ENCODE data around the gene MTX1. TPM values are rescaled to one million over a fixed set of nuclear protein-coding genes. Genes with fewer than 3 reads are reported as not detected.

Gene MTX1
- total and polyA plus RNA-seq, 2 experiments from 2014 or later = 77.7 to 106 TPM

DNA sequence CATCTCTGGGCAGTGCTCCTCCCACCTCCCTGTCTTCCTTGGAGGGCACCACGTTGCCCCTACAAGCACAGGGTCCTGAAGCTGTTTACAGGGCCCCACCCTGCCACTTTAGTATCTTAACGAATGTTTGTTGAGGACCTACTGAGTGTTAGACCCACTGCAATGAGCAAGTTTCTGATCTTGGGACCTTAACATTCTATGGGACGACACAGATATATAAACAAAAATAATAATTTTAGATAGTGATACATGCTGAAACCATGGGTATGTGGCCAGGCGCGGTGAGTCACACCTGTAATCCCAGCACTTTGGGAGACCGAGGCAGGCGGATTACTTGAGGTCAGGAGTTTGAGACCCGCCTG, 36.6 kb downstream of the MTX1 start:
- Mint-ChIP-seq H3K27ac (peak overlapping the region; percentile 47), H3K36me3 (ENCODE audit: low read depth) (peaks cover 23% of the 10 kb centered on the region; the same call in 2 of the 3 replicates), H3K4me1 (peaks cover 17% of the 10 kb centered on the region), H3K9me3 (no peaks in the 10 kb centered on the region), H3K4me3 (peak overlapping the region; percentile 69), H3K27me3 (ENCODE audit: insufficient read depth, low read depth, poor library complexity) (peaks cover 33% of the 10 kb centered on the region)
- H3K36me3 ChIP-seq (ENCODE audit: insufficient read depth) = no peaks in the 10 kb centered on the region
- H3K4me3 ChIP-seq = peak overlapping the region; percentile 70
- peaks cover 30% of the 10 kb centered on the region for H3K27me3 ChIP-seq (ENCODE audit: insufficient read depth)
- peaks cover 22% of the 10 kb centered on the region for H3K4me1 ChIP-seq (ENCODE audit: insufficient read depth)
- ATAC-seq (no peak), DNase-seq (ENCODE audit: low spot score) (no peak)
- peak overlapping the region; percentile 88 for H3K4me2 ChIP-seq
- no peaks in the 10 kb centered on the region for H3K9me2 ChIP-seq (ENCODE audit: insufficient read depth)
- H3K27ac ChIP-seq (ENCODE audit: low read depth) = peak overlapping the region; percentile 91
- peak overlapping the region; percentile 2; the same call in 1 of the 2 replicates for H2AFZ ChIP-seq
- 0 out of 2 replicates have a peak, but pooled peaks cover 13% of the 10 kb centered on the region for H3F3A ChIP-seq (replicated peaks; ENCODE audit: low read depth)
- H3K79me2 ChIP-seq (replicated peaks; ENCODE audit: insufficient read depth) = 0 out of 2 replicates have a peak, but pooled peaks cover 7% of the 10 kb centered on the region
- H4K20me1 ChIP-seq (replicated peaks; ENCODE audit: insufficient read depth) = no peaks in the 10 kb centered on the region
- no peak for TF ChIP-seq JUNB (IDR thresholded peaks at IDR 0.05; ENCODE audit: unreplicated experiment)
- TF ChIP-seq, protein P1, sequence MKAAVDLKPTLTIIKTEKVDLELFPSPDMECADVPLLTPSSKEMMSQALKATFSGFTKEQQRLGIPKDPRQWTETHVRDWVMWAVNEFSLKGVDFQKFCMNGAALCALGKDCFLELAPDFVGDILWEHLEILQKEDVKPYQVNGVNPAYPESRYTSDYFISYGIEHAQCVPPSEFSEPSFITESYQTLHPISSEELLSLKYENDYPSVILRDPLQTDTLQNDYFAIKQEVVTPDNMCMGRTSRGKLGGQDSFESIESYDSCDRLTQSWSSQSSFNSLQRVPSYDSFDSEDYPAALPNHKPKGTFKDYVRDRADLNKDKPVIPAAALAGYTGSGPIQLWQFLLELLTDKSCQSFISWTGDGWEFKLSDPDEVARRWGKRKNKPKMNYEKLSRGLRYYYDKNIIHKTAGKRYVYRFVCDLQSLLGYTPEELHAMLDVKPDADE (IDR thresholded peaks at IDR 0.05) = no peak
- no peak for TF ChIP-seq NANOG (IDR thresholded peaks at IDR 0.05; ENCODE audit: borderline replicate concordance)
- TF ChIP-seq EZH2 (IDR thresholded peaks at IDR 0.05; ENCODE audit: low read depth, unreplicated experiment) = no peak
- TF ChIP-seq, protein P2, sequence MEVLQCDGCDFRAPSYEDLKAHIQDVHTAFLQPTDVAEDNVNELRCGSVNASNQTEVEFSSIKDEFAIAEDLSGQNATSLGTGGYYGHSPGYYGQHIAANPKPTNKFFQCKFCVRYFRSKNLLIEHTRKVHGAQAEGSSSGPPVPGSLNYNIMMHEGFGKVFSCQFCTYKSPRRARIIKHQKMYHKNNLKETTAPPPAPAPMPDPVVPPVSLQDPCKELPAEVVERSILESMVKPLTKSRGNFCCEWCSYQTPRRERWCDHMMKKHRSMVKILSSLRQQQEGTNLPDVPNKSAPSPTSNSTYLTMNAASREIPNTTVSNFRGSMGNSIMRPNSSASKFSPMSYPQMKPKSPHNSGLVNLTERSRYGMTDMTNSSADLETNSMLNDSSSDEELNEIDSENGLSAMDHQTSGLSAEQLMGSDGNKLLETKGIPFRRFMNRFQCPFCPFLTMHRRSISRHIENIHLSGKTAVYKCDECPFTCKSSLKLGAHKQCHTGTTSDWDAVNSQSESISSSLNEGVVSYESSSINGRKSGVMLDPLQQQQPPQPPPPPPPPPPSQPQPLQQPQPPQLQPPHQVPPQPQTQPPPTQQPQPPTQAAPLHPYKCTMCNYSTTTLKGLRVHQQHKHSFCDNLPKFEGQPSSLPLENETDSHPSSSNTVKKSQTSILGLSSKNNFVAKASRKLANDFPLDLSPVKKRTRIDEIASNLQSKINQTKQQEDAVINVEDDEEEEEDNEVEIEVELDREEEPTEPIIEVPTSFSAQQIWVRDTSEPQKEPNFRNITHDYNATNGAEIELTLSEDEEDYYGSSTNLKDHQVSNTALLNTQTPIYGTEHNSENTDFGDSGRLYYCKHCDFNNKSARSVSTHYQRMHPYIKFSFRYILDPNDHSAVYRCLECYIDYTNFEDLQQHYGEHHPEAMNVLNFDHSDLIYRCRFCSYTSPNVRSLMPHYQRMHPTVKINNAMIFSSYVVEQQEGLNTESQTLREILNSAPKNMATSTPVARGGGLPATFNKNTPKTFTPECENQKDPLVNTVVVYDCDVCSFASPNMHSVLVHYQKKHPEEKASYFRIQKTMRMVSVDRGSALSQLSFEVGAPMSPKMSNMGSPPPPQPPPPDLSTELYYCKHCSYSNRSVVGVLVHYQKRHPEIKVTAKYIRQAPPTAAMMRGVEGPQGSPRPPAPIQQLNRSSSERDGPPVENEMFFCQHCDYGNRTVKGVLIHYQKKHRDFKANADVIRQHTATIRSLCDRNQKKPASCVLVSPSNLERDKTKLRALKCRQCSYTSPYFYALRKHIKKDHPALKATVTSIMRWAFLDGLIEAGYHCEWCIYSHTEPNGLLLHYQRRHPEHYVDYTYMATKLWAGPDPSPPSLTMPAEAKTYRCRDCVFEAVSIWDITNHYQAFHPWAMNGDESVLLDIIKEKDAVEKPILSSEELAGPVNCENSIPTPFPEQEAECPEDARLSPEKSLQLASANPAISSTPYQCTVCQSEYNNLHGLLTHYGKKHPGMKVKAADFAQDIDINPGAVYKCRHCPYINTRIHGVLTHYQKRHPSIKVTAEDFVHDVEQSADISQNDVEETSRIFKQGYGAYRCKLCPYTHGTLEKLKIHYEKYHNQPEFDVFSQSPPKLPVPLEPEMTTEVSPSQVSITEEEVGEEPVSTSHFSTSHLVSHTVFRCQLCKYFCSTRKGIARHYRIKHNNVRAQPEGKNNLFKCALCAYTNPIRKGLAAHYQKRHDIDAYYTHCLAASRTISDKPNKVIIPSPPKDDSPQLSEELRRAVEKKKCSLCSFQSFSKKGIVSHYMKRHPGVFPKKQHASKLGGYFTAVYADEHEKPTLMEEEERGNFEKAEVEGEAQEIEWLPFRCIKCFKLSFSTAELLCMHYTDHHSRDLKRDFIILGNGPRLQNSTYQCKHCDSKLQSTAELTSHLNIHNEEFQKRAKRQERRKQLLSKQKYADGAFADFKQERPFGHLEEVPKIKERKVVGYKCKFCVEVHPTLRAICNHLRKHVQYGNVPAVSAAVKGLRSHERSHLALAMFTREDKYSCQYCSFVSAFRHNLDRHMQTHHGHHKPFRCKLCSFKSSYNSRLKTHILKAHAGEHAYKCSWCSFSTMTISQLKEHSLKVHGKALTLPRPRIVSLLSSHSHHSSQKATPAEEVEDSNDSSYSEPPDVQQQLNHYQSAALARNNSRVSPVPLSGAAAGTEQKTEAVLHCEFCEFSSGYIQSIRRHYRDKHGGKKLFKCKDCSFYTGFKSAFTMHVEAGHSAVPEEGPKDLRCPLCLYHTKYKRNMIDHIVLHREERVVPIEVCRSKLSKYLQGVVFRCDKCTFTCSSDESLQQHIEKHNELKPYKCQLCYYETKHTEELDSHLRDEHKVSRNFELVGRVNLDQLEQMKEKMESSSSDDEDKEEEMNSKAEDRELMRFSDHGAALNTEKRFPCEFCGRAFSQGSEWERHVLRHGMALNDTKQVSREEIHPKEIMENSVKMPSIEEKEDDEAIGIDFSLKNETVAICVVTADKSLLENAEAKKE (CRISPR knock-in tag; IDR thresholded peaks at IDR 0.05) = no peak
- TF ChIP-seq POLR2AphosphoS5 (IDR thresholded peaks at IDR 0.05; ENCODE audit: low read depth) = no peak
- no peak for TF ChIP-seq EZH2phosphoT487 (IDR thresholded peaks at IDR 0.05; ENCODE audit: unreplicated experiment)
- TF ChIP-seq, protein P3, sequence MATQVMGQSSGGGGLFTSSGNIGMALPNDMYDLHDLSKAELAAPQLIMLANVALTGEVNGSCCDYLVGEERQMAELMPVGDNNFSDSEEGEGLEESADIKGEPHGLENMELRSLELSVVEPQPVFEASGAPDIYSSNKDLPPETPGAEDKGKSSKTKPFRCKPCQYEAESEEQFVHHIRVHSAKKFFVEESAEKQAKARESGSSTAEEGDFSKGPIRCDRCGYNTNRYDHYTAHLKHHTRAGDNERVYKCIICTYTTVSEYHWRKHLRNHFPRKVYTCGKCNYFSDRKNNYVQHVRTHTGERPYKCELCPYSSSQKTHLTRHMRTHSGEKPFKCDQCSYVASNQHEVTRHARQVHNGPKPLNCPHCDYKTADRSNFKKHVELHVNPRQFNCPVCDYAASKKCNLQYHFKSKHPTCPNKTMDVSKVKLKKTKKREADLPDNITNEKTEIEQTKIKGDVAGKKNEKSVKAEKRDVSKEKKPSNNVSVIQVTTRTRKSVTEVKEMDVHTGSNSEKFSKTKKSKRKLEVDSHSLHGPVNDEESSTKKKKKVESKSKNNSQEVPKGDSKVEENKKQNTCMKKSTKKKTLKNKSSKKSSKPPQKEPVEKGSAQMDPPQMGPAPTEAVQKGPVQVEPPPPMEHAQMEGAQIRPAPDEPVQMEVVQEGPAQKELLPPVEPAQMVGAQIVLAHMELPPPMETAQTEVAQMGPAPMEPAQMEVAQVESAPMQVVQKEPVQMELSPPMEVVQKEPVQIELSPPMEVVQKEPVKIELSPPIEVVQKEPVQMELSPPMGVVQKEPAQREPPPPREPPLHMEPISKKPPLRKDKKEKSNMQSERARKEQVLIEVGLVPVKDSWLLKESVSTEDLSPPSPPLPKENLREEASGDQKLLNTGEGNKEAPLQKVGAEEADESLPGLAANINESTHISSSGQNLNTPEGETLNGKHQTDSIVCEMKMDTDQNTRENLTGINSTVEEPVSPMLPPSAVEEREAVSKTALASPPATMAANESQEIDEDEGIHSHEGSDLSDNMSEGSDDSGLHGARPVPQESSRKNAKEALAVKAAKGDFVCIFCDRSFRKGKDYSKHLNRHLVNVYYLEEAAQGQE (IDR thresholded peaks at IDR 0.05; ENCODE audit: unreplicated experiment) = no peak
- no peak for TF ChIP-seq ZNF114 (CRISPR knock-in tag; IDR thresholded peaks at IDR 0.05)
- TF ChIP-seq STAT1 (IDR thresholded peaks at IDR 0.05; ENCODE audit: unreplicated experiment) = no peak
- TF ChIP-seq ZNF331 (CRISPR knock-in tag; IDR thresholded peaks at IDR 0.05; ENCODE audit: low read depth) = no peak
- TF ChIP-seq, protein P4, sequence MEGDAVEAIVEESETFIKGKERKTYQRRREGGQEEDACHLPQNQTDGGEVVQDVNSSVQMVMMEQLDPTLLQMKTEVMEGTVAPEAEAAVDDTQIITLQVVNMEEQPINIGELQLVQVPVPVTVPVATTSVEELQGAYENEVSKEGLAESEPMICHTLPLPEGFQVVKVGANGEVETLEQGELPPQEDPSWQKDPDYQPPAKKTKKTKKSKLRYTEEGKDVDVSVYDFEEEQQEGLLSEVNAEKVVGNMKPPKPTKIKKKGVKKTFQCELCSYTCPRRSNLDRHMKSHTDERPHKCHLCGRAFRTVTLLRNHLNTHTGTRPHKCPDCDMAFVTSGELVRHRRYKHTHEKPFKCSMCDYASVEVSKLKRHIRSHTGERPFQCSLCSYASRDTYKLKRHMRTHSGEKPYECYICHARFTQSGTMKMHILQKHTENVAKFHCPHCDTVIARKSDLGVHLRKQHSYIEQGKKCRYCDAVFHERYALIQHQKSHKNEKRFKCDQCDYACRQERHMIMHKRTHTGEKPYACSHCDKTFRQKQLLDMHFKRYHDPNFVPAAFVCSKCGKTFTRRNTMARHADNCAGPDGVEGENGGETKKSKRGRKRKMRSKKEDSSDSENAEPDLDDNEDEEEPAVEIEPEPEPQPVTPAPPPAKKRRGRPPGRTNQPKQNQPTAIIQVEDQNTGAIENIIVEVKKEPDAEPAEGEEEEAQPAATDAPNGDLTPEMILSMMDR (conservative IDR thresholded peaks at IDR 0.05; ENCODE audit: low read depth in 2 of 2) = no peak
- no peak for TF ChIP-seq CREB1 (CRISPR knock-in tag; IDR thresholded peaks at IDR 0.05; ENCODE audit: low read depth)
